MM.1S (cell line): ENCODE data around the gene OSBPL1A.

Experiments used
- CTCF ChIP-seq: fragments of 300-600 bp; sonication (generic); IDR thresholded peaks from 2 replicates; pipeline ENCODE4 v1.5.1; 2016; ENCODE audit warnings: antibody characterized with exemption, low read length, mixed read lengths
- EZH2 ChIP-seq: fragments of 300-600 bp; sonication (generic); optimal IDR thresholded peaks from 2 replicates; pipeline ENCODE3; 2017; ENCODE audit warnings: low read depth, mild to moderate bottlenecking, antibody characterized with exemption, low read length, mixed read lengths
- EZH2phosphoT487 ChIP-seq: fragments of 300-600 bp; sonication (generic); IDR thresholded peaks from 2 replicates; pipeline ENCODE4 v1.6.1; 2018; ENCODE audit warnings: antibody characterized with exemption, low read length

- peak; percentile 83 for TF ChIP-seq CTCF
- no peak for TF ChIP-seq EZH2phosphoT487
- TF ChIP-seq EZH2 = no peak
Observed at GRCh38 chr18:24176727-24177416, 220.8 kb downstream of the OSBPL1A start.
